ENCODE data around the gene PLAGL1. TPM values are rescaled to one million over a fixed set of nuclear protein-coding genes. Genes with fewer than 3 reads are reported as not detected.
"Not testable (repeated sequence)": the region's sequence is repeated elsewhere in the genome, so short reads cannot be mapped to it uniquely, and the experiment has no call there.

PLAGL1 gene
- total RNA-seq, 1 donor from 2014 or later, result 214 TPM

DNA sequence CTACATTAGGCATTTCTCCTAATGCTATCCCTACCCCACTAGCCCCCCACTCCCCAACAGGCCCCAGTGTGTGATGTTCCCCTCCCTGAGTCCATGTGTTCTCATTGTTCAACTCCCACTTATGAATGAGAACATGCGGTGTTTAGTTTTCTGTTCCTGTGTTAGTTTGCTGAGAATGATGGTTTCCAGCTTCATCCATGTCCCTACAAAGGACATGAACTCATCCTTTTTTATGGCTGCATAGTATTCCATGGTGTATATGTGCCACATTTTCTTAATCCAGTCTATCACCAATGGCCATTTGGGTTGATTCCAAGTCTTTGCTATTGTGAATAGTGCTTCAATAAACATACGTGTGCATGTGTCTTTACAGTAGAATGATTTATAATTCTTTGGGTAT, 1.6 kb upstream of the PLAGL1 start:
- not testable (repeated sequence) for DNase-seq

DNA sequence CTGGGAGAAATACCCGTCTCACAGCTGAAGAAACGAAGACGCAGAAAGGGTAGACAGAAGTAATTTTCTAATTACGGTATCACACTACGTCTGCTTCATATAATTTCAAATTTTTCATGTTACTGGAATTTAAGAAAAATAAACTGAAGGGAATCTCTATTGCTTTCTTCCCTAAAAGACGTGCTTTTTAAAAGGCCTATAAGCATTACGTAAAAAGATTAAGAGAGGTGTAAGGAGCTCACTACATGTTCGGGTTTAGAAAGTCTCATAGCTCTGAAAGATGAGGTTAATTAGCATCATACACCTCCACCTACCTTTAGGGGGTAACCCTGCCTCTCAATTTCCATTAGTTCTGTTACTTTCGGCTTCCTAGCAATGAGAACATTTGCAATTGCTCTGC, 787 bp upstream of the PLAGL1 start:
- DNase-seq, result no peak

DNA sequence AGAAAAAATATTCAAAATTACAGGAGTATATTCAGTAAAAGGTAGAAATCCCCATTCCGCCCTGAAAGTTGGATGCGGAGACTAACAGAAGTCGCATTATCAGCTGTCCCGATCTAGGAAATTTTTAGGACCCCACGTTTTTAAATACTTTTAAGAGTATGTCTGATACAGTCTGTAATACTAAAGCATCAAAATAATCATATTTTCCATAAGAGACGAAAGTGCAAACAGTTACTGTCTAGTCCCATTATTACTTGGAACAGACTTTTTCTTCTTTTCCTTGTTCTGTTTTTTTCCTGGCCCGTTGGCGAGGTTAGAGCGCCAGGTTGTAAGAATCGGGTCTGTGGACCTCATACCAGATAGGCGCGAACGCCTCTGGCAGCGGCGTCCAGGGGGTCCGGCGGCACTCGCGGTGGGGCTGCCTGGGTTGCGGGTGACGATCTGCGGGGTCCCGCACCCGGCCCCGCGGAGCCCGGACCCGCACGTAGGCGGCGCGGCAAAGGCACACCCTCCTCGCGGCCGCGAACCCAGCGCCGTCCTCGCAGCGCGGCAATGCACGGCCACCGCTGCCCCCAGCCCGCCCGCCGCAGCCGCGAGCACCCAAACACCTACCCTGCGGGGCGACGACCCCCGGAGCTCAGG, 460 bp downstream of the PLAGL1 start:
- DNase-seq, result peak; percentile 44

- peak; percentile 72 for DNase-seq
These were observed 1.2 kb downstream of the PLAGL1 start for GRCh38 chr6:144006736-144007477.

DNA sequence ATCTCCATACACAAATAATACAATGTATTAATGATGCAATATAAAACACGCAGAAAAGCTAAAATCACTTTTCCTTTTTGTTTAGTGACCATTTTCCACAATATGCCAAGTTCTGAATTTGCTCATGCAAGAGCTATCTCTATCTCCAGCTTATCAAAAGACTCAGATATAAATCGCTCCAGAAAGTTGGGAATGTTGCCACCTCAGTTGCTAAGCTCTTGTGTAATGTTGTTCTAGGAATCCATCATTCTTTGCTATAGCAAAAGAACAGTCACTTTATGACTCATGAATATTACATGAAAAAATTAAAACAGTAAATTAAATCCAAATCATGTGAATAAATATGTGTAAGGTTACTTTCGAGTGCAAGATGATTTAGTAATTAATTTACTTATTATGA, 8.7 kb downstream of the PLAGL1 start:
- DNase-seq, result no peak

GRCh38 chr6:143998686-143999085, 9.4 kb downstream of the PLAGL1 start:
- DNase-seq, result no peak

DNA sequence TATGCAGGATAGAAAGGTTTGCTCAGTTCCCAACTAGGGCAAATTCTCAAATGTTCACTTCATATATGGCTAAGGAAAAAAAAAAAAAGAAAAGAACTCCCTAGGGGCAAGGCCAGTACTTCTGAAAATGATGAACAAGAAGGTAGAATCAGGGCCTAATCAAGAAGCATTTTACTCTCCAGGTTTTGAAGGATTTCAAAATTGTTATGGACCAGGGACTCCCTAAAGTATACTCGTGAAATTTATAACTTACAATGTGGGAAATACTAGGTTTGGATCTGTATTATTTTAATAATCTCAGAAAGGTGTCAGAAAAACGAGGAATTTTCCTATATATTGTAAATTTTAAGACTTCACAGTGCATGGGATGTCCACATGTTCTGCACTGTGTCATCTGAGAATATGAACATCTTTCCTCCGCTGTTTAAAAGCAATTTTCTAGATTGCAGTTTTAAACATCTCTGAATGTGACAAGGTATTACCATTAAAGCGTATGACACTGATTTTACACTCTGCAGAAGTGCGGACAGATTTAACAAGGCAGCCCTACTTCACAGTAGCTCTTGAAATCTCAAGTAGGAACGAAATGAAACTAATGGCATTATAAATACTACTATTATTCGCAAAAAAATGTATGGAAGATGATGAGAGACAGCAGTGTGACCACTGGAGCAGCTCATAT, 14.0 kb downstream of the PLAGL1 start:
- no peak for DNase-seq

DNA sequence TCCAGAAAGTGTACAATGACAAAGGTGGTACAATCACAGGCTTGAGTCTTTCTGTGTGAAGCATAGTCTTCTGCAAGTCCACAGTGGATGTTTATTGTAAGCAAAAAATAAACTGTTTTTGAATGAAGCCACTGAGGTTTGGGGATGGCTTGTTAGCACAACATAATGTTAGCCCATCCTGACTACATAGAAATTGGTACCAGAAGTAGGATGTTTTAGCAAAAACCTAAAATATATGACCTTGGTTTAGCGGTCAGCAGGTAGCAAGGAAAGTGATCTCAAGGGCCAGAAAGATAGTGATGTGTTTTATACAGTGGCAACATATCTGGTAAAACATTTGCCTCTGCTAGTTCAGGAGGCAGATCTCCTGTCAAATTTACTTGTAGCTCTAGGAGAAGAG, 15.8 kb downstream of the PLAGL1 start:
- no peak for DNase-seq

- no peak for DNase-seq
These were observed 21.5 kb downstream of the PLAGL1 start for GRCh38 chr6:143986463-143987065.

- no peak for DNase-seq
These were observed 23.4 kb downstream of the PLAGL1 start for GRCh38 chr6:143984666-143985065.

DNA sequence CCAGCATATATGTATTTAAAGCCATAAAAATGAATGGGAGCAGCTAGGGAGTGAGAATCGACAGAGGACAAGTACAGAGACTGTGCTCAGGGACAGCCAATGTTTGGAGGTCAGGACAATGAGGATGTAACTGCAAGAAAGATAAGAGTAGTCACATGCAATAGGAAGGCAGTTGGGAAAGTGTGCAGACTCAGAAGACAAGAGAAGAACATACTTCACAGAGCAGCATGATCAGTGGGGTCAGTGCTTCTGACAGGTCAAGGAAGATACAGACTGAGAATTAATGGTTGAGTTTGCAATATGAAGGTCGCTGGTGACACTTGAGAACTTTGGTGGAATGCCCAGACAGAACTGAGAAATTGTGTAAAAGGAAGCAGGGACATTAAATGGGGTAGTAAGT, 25.1 kb downstream of the PLAGL1 start:
- no peak for DNase-seq

DNA sequence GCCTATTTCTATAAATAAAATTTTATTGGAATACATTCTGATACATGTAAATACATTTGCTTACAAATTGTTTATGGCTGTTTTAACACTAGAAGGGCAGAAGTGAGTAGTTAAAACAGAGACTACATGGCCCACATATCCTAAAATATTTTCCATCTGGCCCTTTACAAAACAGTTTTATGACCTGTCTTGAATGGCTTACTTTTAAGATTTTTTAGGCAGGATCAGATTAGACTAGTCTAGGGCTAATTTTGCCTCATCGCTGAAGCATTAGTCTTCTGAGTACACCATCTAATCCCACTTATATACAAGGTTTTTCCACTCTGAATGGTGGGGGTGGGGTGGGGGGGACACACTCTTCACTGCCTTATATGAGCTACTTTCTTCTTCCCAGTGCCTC, 27.1 kb downstream of the PLAGL1 start:
- no peak for DNase-seq

GRCh38 chr6:143976806-143977349, 31.2 kb downstream of the PLAGL1 start:
- DNase-seq, result no peak

GRCh38 chr6:143974089-143974488, 34.0 kb downstream of the PLAGL1 start:
- DNase-seq, result no peak

DNA sequence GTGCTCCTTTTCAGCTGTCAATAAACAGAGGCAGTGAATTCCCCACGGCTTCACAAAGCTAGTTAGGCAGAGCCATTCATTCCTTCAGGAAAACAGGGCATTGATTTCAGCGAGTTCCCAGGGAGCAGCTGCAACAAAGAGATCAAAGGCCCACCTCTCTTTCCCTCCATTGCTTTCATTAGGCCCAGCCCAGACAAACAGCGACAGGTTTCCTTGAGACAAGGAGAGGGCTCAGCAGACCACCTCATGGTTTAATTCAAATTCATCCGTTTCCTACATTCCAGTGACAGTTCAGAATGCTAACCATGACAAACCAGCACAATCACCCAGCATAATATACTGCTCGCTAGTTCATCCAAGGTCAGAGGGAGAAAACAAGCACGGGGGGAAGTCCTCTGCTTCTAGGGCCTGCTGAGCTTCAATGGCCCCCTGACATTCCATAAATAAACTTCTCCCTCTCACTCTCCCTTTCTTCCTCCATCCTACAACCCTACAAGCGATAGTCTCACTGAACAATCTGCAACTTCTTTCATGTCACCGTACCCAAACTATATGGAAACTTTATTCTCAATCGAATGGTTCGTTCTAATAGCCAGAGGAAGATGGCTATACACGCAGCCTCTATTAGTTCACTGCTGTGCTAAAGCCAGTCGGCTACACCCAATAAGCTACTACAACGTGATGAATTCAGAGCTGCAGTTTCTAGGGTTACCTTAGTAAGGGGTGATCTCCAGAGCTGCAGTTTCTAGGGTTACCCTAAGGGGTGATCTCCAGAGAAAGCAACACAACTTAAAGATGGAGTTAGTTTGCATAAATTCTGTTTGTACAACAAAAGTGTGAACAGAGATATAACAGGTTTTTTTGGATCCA, 34.7 kb downstream of the PLAGL1 start:
- peak; percentile 82 for DNase-seq

GRCh38 chr6:143971482-143972205, 36.4 kb downstream of the PLAGL1 start:
- no peak for DNase-seq

DNA sequence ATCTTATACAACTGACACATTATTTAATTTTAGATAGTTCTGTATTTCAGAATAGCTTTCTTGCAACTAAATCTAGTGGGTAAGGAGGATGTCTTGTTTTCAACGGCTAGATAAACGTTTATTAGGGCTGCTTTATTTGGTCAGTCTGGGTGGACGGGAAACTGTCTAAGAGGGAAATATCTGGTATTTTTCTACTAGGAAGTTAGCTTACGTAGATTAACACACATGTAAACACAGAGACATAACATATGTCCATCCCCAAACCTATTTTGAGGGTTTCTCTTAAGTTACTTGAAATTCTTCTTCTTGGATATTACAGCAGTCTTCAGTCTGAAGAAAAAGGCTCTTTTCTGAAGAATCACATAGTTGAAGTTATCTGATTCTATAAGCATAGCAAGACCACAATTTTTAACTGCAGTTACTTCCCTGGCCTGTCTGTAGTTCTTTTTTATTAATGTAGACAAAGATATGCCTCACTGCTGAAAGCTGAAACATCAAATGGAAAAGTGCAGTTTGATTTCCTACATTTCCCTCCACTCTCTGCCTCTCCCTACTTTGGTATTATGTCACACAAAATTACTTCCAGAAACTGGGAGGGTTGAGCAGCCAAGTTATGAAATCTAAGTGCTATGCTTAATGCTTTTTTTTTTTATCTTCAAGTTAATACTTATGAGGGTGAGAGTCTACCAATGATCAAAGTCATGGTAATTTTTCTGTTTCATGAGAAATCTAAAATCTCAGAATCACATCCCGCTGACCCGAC, 37.4 kb downstream of the PLAGL1 start:
- peak; percentile 64 for DNase-seq

DNA sequence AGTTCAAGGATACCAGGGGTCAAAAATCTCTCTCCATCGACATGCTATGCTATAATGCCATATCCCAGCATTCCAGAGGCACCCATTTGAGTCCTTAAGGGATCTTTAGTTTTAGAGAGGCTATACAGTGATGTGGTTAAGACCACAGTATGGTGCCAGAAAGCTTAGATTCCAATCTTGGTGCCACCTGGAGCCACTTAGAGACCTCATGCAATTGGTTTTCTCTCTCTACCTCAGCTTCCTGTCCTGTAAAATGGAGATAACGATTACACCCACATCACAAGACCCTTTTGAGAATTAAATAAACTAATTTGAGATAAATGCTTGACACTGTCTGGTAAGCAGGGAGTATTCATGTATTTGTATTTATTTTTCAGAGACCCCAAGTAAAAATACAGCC, 39.0 kb downstream of the PLAGL1 start:
- no peak for DNase-seq

GRCh38 chr6:143967706-143968376, 40.2 kb downstream of the PLAGL1 start:
- DNase-seq, result peak; percentile 50

DNA sequence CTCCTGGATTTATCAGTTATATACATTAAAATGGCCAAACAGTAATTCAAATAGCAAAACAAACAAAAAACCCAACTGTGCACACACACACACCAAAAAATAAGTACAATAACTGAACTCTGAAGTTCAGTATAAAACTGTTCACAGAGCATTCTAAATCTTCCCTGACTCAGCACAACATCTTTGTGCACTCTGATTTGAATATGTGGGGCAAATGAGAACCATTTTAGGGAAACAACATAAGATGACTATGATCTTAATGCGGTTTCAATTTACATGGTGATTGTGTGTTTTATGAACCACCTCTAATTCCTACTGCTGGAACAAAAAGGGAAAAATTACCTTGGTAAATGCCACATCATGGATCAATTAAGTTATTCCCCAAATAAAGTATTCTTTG, 41.7 kb downstream of the PLAGL1 start:
- DNase-seq, result no peak

Measured in tongue (tissue), 2 donors.